WERI-Rb-1 (cell line): Measurements from ENCODE around the gene GRM5.
"Not testable (repeated sequence)": the region's sequence is repeated elsewhere in the genome, so short reads cannot be mapped to it uniquely, and the experiment has no call there.

ENCODE experiments used
- DNase-seq: peaks from one replicate; pipeline ENCODE4 v3.0.0-alpha.2; 2020
- H3K27ac ChIP-seq: fragments of 250-450 bp; sonication (Bioruptor Pico); 2 replicates; pipeline ENCODE4 v1.5.1; 2020; ENCODE audit warnings: mild to moderate bottlenecking, moderate library complexity
- H3K27me3 ChIP-seq: fragments of 250-450 bp; sonication (Bioruptor Pico); 2 replicates; pipeline ENCODE4 v1.5.1; 2021; ENCODE audit warnings: mild to moderate bottlenecking, low read depth, moderate library complexity; ENCODE audit not compliant: insufficient read depth, severe bottlenecking
- H3K36me3 ChIP-seq: fragments of 250-450 bp; sonication (Bioruptor Pico); 2 replicates; pipeline ENCODE4 v1.5.1; 2020; ENCODE audit warnings: mild to moderate bottlenecking, moderate library complexity
- H3K4me3 ChIP-seq: 2 replicates; pipeline ENCODE4 v1.5.1; 2011; ENCODE audit warnings: low read depth, mild to moderate bottlenecking, control low read depth, low read length
- H3K9me3 ChIP-seq: fragments of 250-450 bp; sonication (Bioruptor Pico); 2 replicates; pipeline ENCODE4 v1.5.1; 2021; ENCODE audit warnings: mild to moderate bottlenecking, moderate library complexity; ENCODE audit not compliant: severe bottlenecking
- TF ChIP-seq, protein P1 (sequence below): IDR thresholded peaks from 2 replicates; pipeline ENCODE4 v1.5.1; 2011; ENCODE audit warnings: low read depth, mild to moderate bottlenecking, control low read depth, inconsistent platforms, low read length

The GRM5 gene

GRCh38 chr11:88849368-88849767 is 216.4 kb downstream of the GRM5 start:
- Histone ChIP-seq H3K27ac (no peak overlapping the region), H3K4me3 (no peak overlapping the region), H3K9me3 (no peaks in the 10 kb centered on the region), H3K36me3 (no peaks in the 10 kb centered on the region), H3K27me3 (no peaks in the 10 kb centered on the region)
- no peak for DNase-seq
- TF ChIP-seq, protein P1, sequence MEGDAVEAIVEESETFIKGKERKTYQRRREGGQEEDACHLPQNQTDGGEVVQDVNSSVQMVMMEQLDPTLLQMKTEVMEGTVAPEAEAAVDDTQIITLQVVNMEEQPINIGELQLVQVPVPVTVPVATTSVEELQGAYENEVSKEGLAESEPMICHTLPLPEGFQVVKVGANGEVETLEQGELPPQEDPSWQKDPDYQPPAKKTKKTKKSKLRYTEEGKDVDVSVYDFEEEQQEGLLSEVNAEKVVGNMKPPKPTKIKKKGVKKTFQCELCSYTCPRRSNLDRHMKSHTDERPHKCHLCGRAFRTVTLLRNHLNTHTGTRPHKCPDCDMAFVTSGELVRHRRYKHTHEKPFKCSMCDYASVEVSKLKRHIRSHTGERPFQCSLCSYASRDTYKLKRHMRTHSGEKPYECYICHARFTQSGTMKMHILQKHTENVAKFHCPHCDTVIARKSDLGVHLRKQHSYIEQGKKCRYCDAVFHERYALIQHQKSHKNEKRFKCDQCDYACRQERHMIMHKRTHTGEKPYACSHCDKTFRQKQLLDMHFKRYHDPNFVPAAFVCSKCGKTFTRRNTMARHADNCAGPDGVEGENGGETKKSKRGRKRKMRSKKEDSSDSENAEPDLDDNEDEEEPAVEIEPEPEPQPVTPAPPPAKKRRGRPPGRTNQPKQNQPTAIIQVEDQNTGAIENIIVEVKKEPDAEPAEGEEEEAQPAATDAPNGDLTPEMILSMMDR = no peak

DNA sequence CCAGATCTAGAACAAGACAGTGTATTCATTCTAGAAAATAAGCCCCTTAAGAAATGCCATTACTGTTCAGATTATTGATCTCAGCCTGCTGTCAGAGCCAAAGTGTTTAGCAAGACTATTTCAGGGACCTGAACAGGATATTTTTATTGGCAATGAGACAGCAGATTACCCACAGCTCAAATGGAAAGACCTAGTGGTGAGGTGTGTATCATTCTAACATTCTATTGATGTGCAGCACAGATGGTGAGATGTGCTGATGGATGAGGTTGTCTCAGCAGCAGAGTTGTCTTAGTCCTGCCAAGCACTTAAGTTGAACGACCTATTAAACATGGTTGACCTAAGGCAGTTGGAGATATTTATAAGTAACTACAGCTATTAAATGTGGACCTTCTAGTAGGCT is 219.5 kb downstream of the GRM5 start:
- not testable (repeated sequence) for H3K4me3 ChIP-seq, DNase-seq, H3K27me3 ChIP-seq, H3K27ac ChIP-seq, H3K9me3 ChIP-seq, H3K36me3 ChIP-seq

DNA sequence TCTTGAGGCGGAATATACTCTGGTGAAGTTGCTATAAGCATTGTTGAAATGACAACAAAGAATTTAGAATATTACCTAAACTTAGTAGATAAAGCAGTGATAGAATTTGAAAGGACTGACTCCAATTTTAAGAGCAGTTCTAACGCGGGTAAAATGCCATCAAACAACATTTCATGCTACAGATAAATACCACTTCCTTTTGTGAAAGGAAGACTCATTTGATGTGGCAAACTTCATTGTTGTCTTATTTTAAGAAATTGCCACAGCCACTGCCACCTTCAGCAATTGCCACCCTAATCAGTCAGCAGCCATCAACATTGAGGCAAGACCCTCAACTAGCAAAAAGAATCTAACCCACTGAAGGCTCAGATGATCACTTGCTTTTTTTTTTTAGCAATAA is 220.8 kb downstream of the GRM5 start:
- H3K9me3 ChIP-seq, H3K4me3 ChIP-seq, H3K36me3 ChIP-seq, H3K27me3 ChIP-seq, DNase-seq, H3K27ac ChIP-seq: not testable (repeated sequence)

- H3K27ac ChIP-seq, H3K4me3 ChIP-seq, DNase-seq, H3K9me3 ChIP-seq, H3K27me3 ChIP-seq, H3K36me3 ChIP-seq: not testable (repeated sequence)
Observed at GRCh38 chr11:88843766-88844426, 221.9 kb downstream of the GRM5 start.

- H3K4me3 ChIP-seq, H3K9me3 ChIP-seq, H3K36me3 ChIP-seq, H3K27me3 ChIP-seq, DNase-seq, H3K27ac ChIP-seq: not testable (repeated sequence)
Observed at GRCh38 chr11:88838139-88838538, 227.6 kb downstream of the GRM5 start.

GRCh38 chr11:88835709-88836108 is 230.1 kb downstream of the GRM5 start:
- not testable (repeated sequence) for H3K27me3 ChIP-seq, DNase-seq, H3K36me3 ChIP-seq, H3K27ac ChIP-seq, H3K4me3 ChIP-seq, H3K9me3 ChIP-seq

- Histone ChIP-seq H3K36me3 (no peaks in the 10 kb centered on the region), H3K4me3 (no peak overlapping the region), H3K9me3 (no peaks in the 10 kb centered on the region), H3K27me3 (no peaks in the 10 kb centered on the region), H3K27ac (no peak overlapping the region)
- no peak for DNase-seq
- TF ChIP-seq, protein P1 = no peak
Observed at GRCh38 chr11:88831303-88831890, 234.4 kb downstream of the GRM5 start.

DNA sequence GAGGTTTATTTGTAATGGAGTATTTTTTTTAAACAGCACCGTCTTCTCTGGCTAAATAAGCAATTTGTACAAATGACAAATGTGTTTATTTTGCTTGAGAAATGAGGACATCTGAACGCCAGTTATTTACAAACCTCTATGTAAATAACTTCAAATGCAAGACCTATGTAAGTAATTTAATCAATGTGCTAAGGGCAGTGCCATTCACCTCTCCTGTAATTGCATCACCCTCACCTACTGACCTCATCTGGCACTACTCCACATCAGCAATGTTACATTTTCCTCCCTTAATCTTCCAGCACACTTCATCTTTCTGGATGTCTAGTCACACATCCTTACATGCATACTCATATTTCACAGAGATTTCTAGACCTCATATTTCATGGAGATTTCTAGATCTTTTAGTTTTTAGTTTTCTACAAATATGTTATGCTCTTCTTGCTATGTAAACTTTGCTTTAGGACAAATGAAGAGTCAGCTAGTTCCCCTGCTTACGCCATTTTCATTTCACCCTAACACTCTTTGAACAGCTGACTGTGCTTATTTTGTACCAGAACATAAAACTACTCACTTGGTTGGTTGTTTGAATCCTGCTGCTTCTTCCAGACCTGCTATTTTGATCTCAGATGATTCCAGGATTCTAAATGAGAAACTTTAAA is 238.6 kb downstream of the GRM5 start:
- Histone ChIP-seq H3K4me3 (no peak overlapping the region), H3K27me3 (no peaks in the 10 kb centered on the region), H3K9me3 (no peaks in the 10 kb centered on the region), H3K27ac (no peak overlapping the region), H3K36me3 (no peaks in the 10 kb centered on the region)
- TF ChIP-seq, protein P1 = no peak
- no peak for DNase-seq
